ENCODE data around the gene ASB2. TPM values are rescaled to one million over a fixed set of nuclear protein-coding genes. Genes with fewer than 3 reads are reported as not detected.

The ASB2 gene
- total and polyA plus RNA-seq, 2 of the 13 experiments (the other 11 are each of a cell fraction or from before 2014, with no cell fraction given) = 0.82 to 4.1 TPM

DNA sequence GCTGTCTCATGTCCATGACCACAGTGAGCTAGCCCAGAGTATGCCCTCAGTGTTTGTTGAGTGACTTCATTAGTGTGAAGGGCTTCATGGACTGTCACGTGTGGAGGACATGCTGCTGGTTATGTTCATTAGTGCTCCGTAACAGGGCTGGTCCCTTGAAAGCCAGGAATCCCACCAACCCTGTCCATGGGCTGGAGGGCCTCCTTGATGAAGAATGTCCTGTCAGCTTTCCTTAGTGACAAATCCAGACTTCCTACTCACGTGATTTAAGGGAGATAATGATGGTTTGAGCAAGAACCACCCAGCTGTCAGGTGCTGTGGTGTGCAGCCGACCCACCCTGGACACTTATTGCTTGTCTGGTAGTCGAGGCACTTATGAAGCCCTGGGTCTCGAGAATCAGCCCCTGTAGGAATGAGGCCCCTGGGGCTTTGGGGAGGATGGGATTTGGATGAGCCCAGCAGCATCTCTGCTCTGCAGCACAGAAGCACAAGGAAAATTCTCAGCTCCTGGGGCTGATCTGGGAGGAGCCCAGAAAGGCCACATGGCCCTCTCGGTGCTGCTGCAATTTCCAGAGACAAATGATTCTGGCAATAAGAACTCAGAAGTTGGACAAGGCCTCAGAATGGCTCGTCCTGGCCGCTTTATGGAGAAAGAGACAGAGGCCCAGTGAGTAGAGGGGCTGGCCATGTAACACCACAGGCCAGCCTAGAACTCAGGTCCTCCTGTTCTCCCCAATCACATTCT, 86.5 kb downstream of the ASB2 start (continued):
- TF ChIP-seq, protein P1, sequence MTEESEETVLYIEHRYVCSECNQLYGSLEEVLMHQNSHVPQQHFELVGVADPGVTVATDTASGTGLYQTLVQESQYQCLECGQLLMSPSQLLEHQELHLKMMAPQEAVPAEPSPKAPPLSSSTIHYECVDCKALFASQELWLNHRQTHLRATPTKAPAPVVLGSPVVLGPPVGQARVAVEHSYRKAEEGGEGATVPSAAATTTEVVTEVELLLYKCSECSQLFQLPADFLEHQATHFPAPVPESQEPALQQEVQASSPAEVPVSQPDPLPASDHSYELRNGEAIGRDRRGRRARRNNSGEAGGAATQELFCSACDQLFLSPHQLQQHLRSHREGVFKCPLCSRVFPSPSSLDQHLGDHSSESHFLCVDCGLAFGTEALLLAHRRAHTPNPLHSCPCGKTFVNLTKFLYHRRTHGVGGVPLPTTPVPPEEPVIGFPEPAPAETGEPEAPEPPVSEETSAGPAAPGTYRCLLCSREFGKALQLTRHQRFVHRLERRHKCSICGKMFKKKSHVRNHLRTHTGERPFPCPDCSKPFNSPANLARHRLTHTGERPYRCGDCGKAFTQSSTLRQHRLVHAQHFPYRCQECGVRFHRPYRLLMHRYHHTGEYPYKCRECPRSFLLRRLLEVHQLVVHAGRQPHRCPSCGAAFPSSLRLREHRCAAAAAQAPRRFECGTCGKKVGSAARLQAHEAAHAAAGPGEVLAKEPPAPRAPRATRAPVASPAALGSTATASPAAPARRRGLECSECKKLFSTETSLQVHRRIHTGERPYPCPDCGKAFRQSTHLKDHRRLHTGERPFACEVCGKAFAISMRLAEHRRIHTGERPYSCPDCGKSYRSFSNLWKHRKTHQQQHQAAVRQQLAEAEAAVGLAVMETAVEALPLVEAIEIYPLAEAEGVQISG (CRISPR knock-in tag; IDR thresholded peaks at IDR 0.05) = no peak
- TF ChIP-seq CCAR2 (optimal IDR thresholded peaks at IDR 0.05; ENCODE audit: low read depth, low read length) (no peak), BORCS8-MEF2B (CRISPR knock-in tag; IDR thresholded peaks at IDR 0.05) (no peak), ATF7-NPFF (CRISPR knock-in tag; IDR thresholded peaks at IDR 0.05; ENCODE audit: low read depth) (no peak), ZNF350 (CRISPR knock-in tag; IDR thresholded peaks at IDR 0.05; ENCODE audit: borderline replicate concordance, low read depth) (no peak), GATAD1 (CRISPR knock-in tag; IDR thresholded peaks at IDR 0.05) (no peak)

DNA sequence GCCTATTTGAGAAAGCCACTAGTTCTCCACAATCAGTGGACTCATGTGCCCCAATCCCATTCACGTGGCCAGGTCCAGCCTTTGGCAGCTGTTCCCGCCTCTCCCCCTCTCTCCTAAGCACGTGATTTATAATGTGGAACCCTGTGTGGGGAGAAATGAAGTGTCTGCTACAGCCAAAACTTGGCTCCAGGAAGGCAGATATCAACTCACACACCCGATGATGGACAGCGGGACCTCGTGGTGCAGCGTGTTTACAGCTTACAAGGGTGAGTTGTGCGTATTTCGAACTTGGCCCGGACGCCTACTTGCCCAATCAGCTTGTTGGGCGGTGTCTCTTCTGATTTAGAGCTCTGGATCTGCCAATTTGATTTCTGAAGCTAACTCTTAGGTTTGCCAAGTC, 87.4 kb downstream of the ASB2 start:
- Histone ChIP-seq H3K4me3 (replicated peaks in 1 of 3; ENCODE audit: insufficient read depth in 1 of 3, low read depth in 2 of 3, low read length in 3 of 3) (no peak overlapping the region), H3K9ac (ENCODE audit: insufficient read depth, low read depth, low read length) (no peak overlapping the region), H3K79me2 (ENCODE audit: insufficient read depth, low read length) (no peaks in the 10 kb centered on the region), H3K36me3 (replicated peaks in 1 of 2; ENCODE audit: control insufficient read depth in 1 of 2, insufficient read depth in 2 of 2, low read length in 2 of 2) (no peaks in the 10 kb centered on the region), H3K27ac (ENCODE audit: extremely low read length, insufficient read depth, low read length) (no peak overlapping the region), H3K9me3 (ENCODE audit: low read length) (no peaks in the 10 kb centered on the region), H3K4me2 (ENCODE audit: low read depth, low read length) (no peak overlapping the region), H2AFZ (ENCODE audit: low read length) (no peak overlapping the region), H4K20me1 (ENCODE audit: insufficient read depth, low read length) (no peaks in the 10 kb centered on the region), H3K27me3 (ENCODE audit: control insufficient read depth in 1 of 2, insufficient read depth in 2 of 2, low read length in 2 of 2) (peaks cover 5 to 49% of the 10 kb centered on the region in 2 experiments; a peak in 4 of 5 replicates), H3K4me1 (ENCODE audit: insufficient read depth, low read length) (peaks cover 28% of the 10 kb centered on the region)
- BruUV-seq (replicated peaks) = no TSS peak
- POLR2A ChIA-PET = no interaction called here
- 10% methylated on average over 4 of the region's 12 CpGs for WGBS (ENCODE audit: low lambda C conversion rate)
- ATAC-seq (no peak), FAIRE-seq (no peak), DNase-seq (ENCODE audit: low spot score) (no peak)
- in situ Hi-C loops (cut with HindIII; ENCODE audit: extremely low pct_ligation_motif_present, low pct_unique_long_range_greater_than_20kb) (no loop called here), intact Hi-C loops (cut with micrococcal nuclease; ENCODE audit: unreplicated experiment) (no loop called here)
- CTCF ChIA-PET (ENCODE audit: low intra/inter-chr PET ratio, low total read pairs) = no interaction called here
- TF ChIP-seq JUNB (CRISPR knock-in tag; IDR thresholded peaks at IDR 0.05; ENCODE audit: borderline replicate concordance) = no peak
- TF ChIP-seq POLR2AphosphoS5 (IDR thresholded peaks at IDR 0.05; ENCODE audit: low read depth, low read length) = no peak
- no peak for TF ChIP-seq NFKB2 (CRISPR knock-in tag; IDR thresholded peaks at IDR 0.05; ENCODE audit: borderline replicate concordance)
- no peak for TF ChIP-seq PITX1 (CRISPR knock-in tag; IDR thresholded peaks at IDR 0.05)
- TF ChIP-seq, protein P2, sequence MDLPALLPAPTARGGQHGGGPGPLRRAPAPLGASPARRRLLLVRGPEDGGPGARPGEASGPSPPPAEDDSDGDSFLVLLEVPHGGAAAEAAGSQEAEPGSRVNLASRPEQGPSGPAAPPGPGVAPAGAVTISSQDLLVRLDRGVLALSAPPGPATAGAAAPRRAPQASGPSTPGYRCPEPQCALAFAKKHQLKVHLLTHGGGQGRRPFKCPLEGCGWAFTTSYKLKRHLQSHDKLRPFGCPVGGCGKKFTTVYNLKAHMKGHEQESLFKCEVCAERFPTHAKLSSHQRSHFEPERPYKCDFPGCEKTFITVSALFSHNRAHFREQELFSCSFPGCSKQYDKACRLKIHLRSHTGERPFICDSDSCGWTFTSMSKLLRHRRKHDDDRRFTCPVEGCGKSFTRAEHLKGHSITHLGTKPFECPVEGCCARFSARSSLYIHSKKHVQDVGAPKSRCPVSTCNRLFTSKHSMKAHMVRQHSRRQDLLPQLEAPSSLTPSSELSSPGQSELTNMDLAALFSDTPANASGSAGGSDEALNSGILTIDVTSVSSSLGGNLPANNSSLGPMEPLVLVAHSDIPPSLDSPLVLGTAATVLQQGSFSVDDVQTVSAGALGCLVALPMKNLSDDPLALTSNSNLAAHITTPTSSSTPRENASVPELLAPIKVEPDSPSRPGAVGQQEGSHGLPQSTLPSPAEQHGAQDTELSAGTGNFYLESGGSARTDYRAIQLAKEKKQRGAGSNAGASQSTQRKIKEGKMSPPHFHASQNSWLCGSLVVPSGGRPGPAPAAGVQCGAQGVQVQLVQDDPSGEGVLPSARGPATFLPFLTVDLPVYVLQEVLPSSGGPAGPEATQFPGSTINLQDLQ (CRISPR knock-in tag; IDR thresholded peaks at IDR 0.05) = no peak
- TF ChIP-seq KDM6A (CRISPR knock-in tag; IDR thresholded peaks at IDR 0.05; ENCODE audit: low read depth) = no peak
- TF ChIP-seq THAP11 (CRISPR knock-in tag; IDR thresholded peaks at IDR 0.05) = no peak
- TF ChIP-seq RXRB (CRISPR knock-in tag; IDR thresholded peaks at IDR 0.05; ENCODE audit: borderline replicate concordance) = no peak
- no peak for TF ChIP-seq POLR2AphosphoS2 (IDR thresholded peaks at IDR 0.05; ENCODE audit: low read depth, low read length)
- no peak for TF ChIP-seq FOXO1 (CRISPR knock-in tag; IDR thresholded peaks at IDR 0.05)
- no peak for TF ChIP-seq ZNF17 (CRISPR knock-in tag; IDR thresholded peaks at IDR 0.05)
- no peak for TF ChIP-seq SP1 (IDR thresholded peaks at IDR 0.05)
- no peak for TF ChIP-seq SP1 (CRISPR knock-in tag; IDR thresholded peaks at IDR 0.05)
- TF ChIP-seq KLF6 (CRISPR knock-in tag; IDR thresholded peaks at IDR 0.05) = no peak
